HG03280 (cell line): ENCODE data around the gene SLC4A11.
A peak's percentile ranks its signal among the peaks of the same experiment; 100 is the strongest.
"Not testable (repeated sequence)": the region's sequence is repeated elsewhere in the genome, so short reads cannot be mapped to it uniquely, and the experiment has no call there.

Source experiments
- ATAC-seq: cut with Tn5 transposase; IDR thresholded peaks from one replicate; pipeline ENCODE4 v1.9.1; 2021; ENCODE audit warnings: mild to moderate bottlenecking, moderate library complexity; ENCODE audit not compliant: unreplicated experiment

The SLC4A11 gene

GRCh38 chr20:3229158-3229557 lies 9.8 kb downstream of the SLC4A11 start:
- ATAC-seq, result no peak

GRCh38 chr20:3228750-3229032 lies 10.3 kb downstream of the SLC4A11 start:
- ATAC-seq, result no peak

- no peak for ATAC-seq
Observed at GRCh38 chr20:3227936-3228749, 10.8 kb downstream of the SLC4A11 start.

GRCh38 chr20:3227506-3227905 lies 11.5 kb downstream of the SLC4A11 start:
- ATAC-seq, result no peak

- no peak for ATAC-seq
Observed at GRCh38 chr20:3226864-3227263, 12.1 kb downstream of the SLC4A11 start.

- ATAC-seq, result no peak
Observed at GRCh38 chr20:3226093-3226492, 12.9 kb downstream of the SLC4A11 start.

GRCh38 chr20:3224681-3225421 lies 14.1 kb downstream of the SLC4A11 start:
- no peak for ATAC-seq

- ATAC-seq, result no peak
Observed at GRCh38 chr20:3223994-3224680, 14.9 kb downstream of the SLC4A11 start.

- ATAC-seq, result no peak
Observed at GRCh38 chr20:3223651-3223993, 15.4 kb downstream of the SLC4A11 start.

GRCh38 chr20:3222635-3223600 lies 16.1 kb downstream of the SLC4A11 start:
- no peak for ATAC-seq

- no peak for ATAC-seq
Observed at GRCh38 chr20:3221398-3222226, 17.4 kb downstream of the SLC4A11 start.

GRCh38 chr20:3218307-3218988 lies 20.5 kb downstream of the SLC4A11 start:
- peak; percentile 83 for ATAC-seq

GRCh38 chr20:3215359-3215917 lies 23.6 kb downstream of the SLC4A11 start:
- ATAC-seq, result not testable (repeated sequence)

GRCh38 chr20:3213226-3213625 lies 25.8 kb downstream of the SLC4A11 start:
- no peak for ATAC-seq

GRCh38 chr20:3210346-3210745 lies 28.6 kb downstream of the SLC4A11 start:
- no peak for ATAC-seq

- no peak for ATAC-seq
Observed at GRCh38 chr20:3209946-3210317, 29.1 kb downstream of the SLC4A11 start.

- peak; percentile 45 for ATAC-seq
Observed at GRCh38 chr20:3209257-3209945, 29.6 kb downstream of the SLC4A11 start, which contains the start of gene ITPA. Gene ITPA (plus strand): TSS chr20:3209498. CDS start chr20:3209552, 54 bp downstream.

- peak; percentile 2 for ATAC-seq
Observed at GRCh38 chr20:3208786-3209256, 30.2 kb downstream of the SLC4A11 start.
